Activated naive CD8-positive, alpha-beta T cell treated with anti-CD3 and anti-CD28 coated beads for 36 hours (primary cell): ENCODE measurements around the gene PTPRN2. TPM values are rescaled to one million over a fixed set of nuclear protein-coding genes. Genes with fewer than 3 reads are reported as not detected.
A peak's percentile ranks its signal among the peaks of the same experiment; 100 is the strongest.
"Not testable (repeated sequence)": the region's sequence is repeated elsewhere in the genome, so short reads cannot be mapped to it uniquely, and the experiment has no call there.

Experiments
- DNase-seq: peaks from one replicate; pipeline ENCODE4 v3.0.0; 2021
- H3K27ac Mint-ChIP-seq: one replicate; pipeline ENCODE4 v1.8.0; 2022; ENCODE audit warnings: mild to moderate bottlenecking, moderate library complexity, mixed read lengths
- H3K27me3 Mint-ChIP-seq: one replicate; pipeline ENCODE4 v1.8.0; 2022; ENCODE audit warnings: mild to moderate bottlenecking, mixed read lengths
- H3K36me3 Mint-ChIP-seq: one replicate; pipeline ENCODE4 v1.8.0; 2021; ENCODE audit warnings: mild to moderate bottlenecking, mixed read lengths
- H3K4me1 Mint-ChIP-seq: one replicate; pipeline ENCODE4 v1.8.0; 2021; ENCODE audit warnings: mixed read lengths
- H3K4me3 Mint-ChIP-seq: one replicate; pipeline ENCODE4 v1.8.0; 2022; ENCODE audit warnings: mild to moderate bottlenecking, moderate library complexity, mixed read lengths
- H3K9me3 Mint-ChIP-seq: one replicate; pipeline ENCODE4 v1.8.0; 2022; ENCODE audit warnings: mixed read lengths
- total RNA-seq, 2 experiments: library from RNA; stranded (reverse); gene quantifications; one replicate each; pipeline ENCODE4 v1.2.3, GENCODE V29; 2021

PTPRN2 gene
- total RNA-seq, 2 experiments from 2014 or later: 0.72 to 0.74 TPM

DNA sequence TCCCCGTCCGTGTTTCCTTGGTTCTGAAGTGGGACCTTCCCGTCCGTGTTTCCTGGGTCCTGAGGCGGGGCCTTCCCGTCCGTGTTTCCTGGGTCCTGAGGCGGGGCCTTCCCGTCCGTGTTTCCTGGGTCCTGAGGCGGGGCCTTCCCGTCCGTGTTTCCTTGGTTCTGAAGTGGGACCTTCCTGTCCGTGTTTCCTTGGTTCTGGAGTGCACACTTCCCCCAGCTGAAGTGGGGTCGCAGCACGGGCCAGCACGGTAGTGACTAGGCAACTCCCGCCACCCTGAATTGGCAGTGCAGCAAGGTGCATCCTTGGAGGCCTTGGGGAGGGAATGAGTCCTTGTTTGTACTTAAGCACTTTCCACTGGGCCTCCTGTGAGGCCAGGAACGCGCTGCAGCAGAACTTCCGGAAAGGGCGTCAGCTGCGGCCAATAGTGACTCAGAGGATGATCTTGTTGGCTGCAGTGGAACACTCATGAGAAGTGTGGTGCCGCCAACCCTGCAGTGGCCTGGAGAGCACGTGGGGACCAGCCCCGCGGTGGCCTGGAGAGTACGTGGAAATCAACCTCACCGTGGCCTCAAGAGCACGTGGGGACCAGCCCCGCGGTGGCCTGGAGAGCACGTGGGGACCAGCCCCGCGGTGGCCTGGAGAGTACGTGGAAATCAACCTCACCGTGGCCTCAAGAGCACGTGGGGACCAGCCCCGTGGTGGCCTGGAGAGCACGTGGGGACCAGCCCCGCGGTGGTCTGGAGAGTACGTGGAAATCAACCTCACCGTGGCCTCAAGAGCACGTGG is 685.6 kb downstream of the PTPRN2 start:
- not testable (repeated sequence) for H3K36me3 Mint-ChIP-seq, H3K27me3 Mint-ChIP-seq, H3K4me1 Mint-ChIP-seq, H3K27ac Mint-ChIP-seq, DNase-seq, H3K9me3 Mint-ChIP-seq, H3K4me3 Mint-ChIP-seq

DNA sequence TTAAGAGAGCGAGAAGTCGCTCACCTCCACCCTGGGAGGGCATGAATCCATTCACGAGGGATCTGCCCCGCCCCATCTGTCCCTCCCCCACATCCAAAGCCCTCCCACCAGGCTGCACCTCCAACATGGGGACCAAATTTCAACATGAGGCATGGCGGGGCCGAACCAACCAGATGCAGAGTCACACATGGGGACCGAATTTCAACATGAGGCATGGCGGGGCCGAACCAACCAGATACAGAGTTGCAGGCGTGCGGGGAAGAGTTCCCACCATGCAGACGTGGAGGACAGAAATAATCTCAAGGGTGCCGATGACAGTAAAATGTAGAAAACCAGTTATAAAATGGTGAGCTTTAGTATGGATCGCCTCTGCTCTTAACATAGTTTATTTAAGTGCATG is 686.5 kb downstream of the PTPRN2 start:
- DNase-seq: no peak
- Mint-ChIP-seq H3K4me1 (no peaks in the 10 kb centered on the region), H3K4me3 (no peak overlapping the region), H3K27me3 (no peaks in the 10 kb centered on the region), H3K27ac (no peak overlapping the region), H3K36me3 (no peaks in the 10 kb centered on the region), H3K9me3 (no peaks in the 10 kb centered on the region)

DNA sequence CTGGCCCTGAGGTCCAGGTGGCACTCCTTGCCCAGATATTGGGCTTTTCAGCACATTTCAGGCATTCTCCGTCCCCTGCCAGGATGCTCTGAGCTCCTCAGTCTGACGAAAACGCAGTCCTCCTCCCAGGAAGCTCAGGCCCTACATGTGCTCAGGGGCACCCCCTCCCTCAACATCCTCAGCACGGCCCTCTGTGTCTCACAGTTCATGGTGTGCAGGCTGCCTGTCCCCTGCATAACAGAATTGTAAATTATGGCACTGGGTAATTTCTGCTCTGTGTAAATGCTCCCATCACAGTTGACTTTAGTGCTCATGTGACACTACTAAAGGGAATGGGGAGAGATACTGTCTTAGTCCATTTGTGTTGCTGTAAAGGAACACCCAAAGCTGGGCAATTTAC is 687.1 kb downstream of the PTPRN2 start:
- Mint-ChIP-seq H3K9me3 (no peaks in the 10 kb centered on the region), H3K36me3 (no peaks in the 10 kb centered on the region), H3K27me3 (no peaks in the 10 kb centered on the region), H3K4me3 (no peak overlapping the region), H3K4me1 (no peaks in the 10 kb centered on the region), H3K27ac (no peak overlapping the region)
- DNase-seq: no peak

DNA sequence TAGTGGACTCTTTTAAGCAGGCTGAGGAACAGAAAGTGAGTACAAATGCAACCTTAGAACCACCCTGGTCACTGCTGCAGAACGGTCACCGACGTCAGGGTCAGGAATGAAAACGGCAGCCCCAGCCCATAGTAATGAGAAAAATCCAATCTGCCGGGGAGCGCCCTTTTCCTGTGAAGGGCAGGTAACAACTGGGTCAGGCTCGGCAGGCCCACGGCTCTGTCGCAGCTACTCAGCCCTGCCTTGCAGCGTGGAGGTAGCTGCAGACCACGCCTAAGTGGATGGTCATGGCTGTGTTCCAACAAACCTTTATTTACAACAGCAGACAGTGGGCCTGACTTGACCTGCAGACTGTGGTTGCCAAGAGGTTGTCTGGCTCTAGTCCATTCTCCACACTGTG is 687.6 kb downstream of the PTPRN2 start:
- Mint-ChIP-seq H3K4me1 (no peaks in the 10 kb centered on the region), H3K27ac (no peak overlapping the region), H3K27me3 (no peaks in the 10 kb centered on the region), H3K9me3 (no peaks in the 10 kb centered on the region), H3K4me3 (no peak overlapping the region), H3K36me3 (no peaks in the 10 kb centered on the region)
- no peak for DNase-seq

DNA sequence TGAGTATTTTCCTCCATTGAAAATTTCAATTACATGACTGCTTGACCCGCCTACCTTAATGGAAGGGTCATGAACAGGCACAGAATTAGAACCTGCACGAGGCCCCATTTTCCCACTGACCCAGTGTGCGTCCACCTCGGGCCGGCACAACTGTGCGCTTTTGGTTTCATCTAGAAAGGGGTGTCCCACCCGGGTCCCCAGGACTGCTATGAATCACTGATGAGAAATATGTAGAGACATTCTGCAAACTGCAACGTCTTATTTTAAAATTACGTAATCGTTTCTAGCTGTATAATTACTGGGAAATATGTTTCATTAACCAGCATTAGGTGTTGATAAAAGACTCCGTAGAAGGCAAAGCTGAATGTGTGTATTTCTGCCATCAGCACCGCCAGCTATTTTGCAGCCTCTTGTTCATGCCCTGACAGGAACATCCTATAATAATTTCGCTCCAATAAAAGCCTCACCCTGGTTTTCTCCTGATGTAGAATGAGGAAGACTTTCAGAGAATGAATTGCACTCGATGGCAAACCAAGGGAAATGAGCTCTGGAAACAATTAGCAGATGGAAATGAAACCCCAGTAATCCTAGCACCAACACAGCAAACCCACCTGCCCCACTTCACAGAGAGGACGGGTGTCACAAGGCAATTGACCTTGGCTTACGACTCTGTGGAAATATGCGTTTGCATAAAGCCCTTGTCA is 688.7 kb downstream of the PTPRN2 start:
- H3K36me3 Mint-ChIP-seq: no peaks in the 10 kb centered on the region
- H3K27me3 Mint-ChIP-seq: no peaks in the 10 kb centered on the region
- H3K27ac Mint-ChIP-seq: no peak overlapping the region
- DNase-seq: no peak
- H3K4me1 Mint-ChIP-seq: no peaks in the 10 kb centered on the region
- no peaks in the 10 kb centered on the region for H3K9me3 Mint-ChIP-seq
- no peak overlapping the region for H3K4me3 Mint-ChIP-seq

DNA sequence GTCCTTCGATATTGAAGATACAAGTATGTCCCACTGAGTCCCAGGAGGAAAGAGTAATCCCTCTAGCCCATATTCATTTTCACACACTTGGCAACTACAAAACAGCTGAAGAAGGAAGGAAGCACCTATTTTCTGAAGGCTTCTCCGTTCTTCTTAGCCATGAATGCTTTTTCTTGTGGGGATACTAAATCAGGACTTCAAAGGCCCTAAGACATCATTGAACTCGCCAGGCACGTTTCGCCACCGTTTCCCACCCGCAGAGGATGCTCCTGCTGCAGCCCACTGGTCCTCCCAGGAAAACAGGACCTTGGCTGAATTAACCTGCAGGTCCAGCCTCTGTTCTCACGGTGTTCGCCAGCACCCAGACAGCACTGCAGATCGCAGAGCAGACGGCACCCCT is 689.4 kb downstream of the PTPRN2 start:
- Mint-ChIP-seq H3K4me1 (no peaks in the 10 kb centered on the region), H3K9me3 (no peaks in the 10 kb centered on the region), H3K27me3 (no peaks in the 10 kb centered on the region), H3K27ac (no peak overlapping the region), H3K4me3 (no peak overlapping the region), H3K36me3 (no peaks in the 10 kb centered on the region)
- no peak for DNase-seq

DNA sequence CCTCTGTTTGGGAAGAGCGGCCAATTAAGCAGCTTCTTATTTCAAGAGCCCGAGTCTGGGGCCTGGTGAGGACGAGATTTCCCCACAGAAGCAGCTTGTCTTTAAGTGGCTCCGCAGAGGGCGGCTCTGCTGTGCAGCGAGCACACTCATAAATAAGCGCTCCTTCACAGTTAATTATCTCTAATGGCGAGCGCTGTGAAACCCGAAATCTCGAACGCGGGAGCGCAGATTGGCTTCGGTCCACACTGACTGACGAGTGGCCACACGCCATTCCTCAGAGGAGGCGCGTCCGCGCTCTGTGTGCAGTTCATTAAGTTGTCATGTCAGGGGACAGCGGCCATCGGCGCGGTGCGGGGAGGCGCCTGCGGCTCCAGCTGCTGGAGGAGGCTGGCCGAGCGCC is 689.9 kb downstream of the PTPRN2 start:
- Mint-ChIP-seq H3K4me3 (no peak overlapping the region), H3K4me1 (no peaks in the 10 kb centered on the region), H3K9me3 (no peaks in the 10 kb centered on the region), H3K27ac (no peak overlapping the region), H3K36me3 (no peaks in the 10 kb centered on the region), H3K27me3 (no peaks in the 10 kb centered on the region)
- DNase-seq: no peak

DNA sequence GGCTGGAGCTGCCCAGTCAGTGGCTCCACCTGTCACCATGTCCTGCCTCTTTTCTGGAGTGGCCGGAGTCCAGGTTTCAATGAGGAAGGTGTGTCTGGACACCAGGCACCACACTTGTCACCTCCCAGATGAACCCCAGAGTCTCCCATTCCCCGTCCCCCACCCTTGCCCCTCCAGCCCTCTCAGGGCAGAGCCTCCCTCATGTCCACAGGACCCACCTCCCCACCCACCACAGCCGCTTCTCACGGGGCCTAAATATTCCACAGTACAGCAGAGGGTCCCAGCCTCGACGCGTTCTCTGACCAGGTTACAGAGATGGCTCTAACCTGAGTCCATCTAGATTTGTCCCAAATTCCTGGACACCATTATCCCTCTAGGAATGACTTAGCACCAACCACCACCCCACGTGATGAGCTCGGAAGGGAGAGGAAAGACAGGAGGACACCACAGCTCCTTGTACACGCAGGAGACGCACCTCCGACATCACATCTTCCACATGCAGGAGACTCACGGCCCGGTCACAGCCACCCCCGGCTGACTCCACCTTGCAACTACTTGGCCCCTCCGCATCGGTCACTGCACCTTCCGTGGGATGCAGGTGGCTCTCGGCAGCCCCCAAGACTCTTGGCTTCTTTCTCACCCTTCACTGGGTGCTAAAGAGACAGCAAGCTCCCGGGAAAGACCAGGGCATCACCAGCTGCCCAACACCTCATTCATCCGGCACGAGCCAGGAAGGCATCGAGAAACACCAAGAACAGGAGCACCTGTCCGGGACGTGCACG is 690.7 kb downstream of the PTPRN2 start:
- H3K9me3 Mint-ChIP-seq: no peaks in the 10 kb centered on the region
- no peak overlapping the region for H3K4me3 Mint-ChIP-seq
- no peak for DNase-seq
- H3K36me3 Mint-ChIP-seq: no peaks in the 10 kb centered on the region
- H3K27ac Mint-ChIP-seq: no peak overlapping the region
- H3K4me1 Mint-ChIP-seq: no peaks in the 10 kb centered on the region
- H3K27me3 Mint-ChIP-seq: no peaks in the 10 kb centered on the region

DNA sequence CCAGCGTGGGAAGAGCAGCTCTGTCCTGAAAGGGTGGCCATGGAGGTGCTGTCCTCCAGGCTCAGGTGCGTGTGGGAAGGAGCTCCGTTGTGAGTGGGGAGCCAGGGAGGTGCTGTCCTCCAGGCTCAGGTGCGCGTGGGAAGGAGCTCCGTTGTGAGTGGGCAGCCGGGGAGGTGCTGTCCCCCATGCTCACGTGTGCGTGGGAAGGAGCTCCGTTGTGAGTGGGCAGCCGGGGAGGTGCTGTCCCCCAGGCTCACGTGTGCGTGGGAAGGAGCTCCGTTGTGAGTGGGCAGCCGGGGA is 691.3 kb downstream of the PTPRN2 start:
- not testable (repeated sequence) for H3K27me3 Mint-ChIP-seq, H3K36me3 Mint-ChIP-seq, H3K4me1 Mint-ChIP-seq, DNase-seq, H3K4me3 Mint-ChIP-seq, H3K9me3 Mint-ChIP-seq, H3K27ac Mint-ChIP-seq

DNA sequence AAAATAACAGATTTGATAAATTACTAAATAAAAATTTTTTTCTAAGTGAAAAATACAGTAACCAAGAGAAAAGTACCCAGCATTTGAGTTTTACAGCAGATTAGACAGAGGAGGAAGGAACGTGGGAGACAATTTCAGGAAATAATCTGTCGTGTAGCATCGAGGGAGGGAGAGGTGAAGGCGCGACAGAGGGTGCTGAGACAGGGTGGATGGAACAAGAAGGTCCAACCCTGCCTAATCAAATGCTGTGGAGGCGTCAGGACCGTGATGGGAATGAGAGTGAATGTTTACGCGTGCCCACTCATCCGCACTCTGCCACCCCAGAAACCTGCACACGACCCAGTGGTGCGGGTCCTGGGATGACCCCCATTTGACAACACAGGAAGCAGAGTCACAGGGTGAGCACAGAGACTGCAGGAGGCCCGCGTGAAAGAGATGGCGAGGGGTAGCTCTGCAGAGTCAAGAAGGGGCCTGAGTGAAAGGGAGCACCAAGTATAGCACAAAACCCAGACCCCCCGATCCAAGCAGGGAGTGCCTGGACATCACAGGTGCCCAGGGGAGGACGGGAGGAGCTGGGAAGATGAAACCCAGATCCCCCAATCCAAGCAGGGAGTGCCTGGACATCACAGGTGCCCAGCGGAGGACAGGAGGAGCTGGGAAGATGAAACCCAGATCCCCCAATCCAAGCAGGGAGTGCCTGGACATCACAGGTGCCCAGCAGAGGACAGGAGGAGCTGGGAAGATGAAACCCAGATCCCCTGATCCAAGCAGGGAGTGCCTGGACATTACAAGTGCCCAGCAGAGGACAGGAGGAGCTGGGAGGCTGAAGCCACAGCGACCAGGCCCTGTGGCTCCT is 691.9 kb downstream of the PTPRN2 start:
- H3K9me3 Mint-ChIP-seq: no peaks in the 10 kb centered on the region
- no peaks in the 10 kb centered on the region for H3K36me3 Mint-ChIP-seq
- no peak overlapping the region for H3K4me3 Mint-ChIP-seq
- peaks cover 8% of the 10 kb centered on the region for H3K4me1 Mint-ChIP-seq
- H3K27ac Mint-ChIP-seq: no peak overlapping the region
- no peaks in the 10 kb centered on the region for H3K27me3 Mint-ChIP-seq
- DNase-seq: no peak

DNA sequence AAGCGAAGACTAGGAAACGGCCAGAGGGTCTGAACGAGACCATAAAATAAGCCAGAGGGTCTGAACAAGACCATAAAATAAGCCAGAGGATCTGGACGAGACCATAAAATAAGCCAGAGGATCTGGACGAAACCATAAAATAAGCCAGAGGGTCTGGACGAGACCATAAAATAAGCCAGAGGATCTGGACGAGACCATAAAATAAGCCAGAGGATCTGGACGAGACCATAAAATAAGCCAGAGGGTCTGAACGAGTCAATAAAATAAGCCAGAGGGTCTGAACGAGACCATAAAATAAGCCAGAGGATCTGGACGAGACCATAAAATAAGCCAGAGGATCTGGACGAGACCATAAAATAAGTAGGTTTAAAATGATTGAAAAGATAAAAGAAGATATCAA is 692.5 kb downstream of the PTPRN2 start:
- not testable (repeated sequence) for H3K27me3 Mint-ChIP-seq, DNase-seq, H3K4me3 Mint-ChIP-seq, H3K36me3 Mint-ChIP-seq, H3K27ac Mint-ChIP-seq, H3K9me3 Mint-ChIP-seq
- peaks cover 11% of the 10 kb centered on the region for H3K4me1 Mint-ChIP-seq

DNA sequence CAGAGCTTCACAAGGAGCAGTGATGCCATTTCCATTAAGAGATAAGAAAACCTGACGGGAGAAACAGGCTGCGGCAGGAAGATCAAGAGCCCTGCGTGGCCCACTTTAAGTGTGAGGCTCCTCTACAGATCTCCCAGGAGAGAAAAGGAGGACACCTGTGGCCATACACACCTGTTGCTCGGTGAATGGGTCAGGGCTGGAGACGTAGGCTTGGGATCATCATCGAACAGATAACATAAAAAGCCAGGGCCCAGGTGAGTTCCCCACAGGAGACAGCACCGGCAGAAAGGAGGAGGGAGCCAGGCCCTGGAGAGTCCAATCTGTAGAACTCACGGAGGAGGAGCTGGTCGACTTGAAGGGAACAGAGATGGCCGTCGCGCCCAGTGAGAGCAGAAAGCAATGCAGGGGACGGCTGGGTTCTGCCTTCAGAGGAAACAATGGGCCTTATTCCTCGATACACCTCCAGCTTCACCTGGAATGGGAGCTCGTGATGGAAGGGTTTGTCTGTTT is 694.0 kb downstream of the PTPRN2 start:
- no peaks in the 10 kb centered on the region for H3K36me3 Mint-ChIP-seq
- no peak overlapping the region for H3K4me3 Mint-ChIP-seq
- no peaks in the 10 kb centered on the region for H3K9me3 Mint-ChIP-seq
- peaks cover 14% of the 10 kb centered on the region for H3K4me1 Mint-ChIP-seq
- no peaks in the 10 kb centered on the region for H3K27me3 Mint-ChIP-seq
- DNase-seq: no peak
- no peak overlapping the region for H3K27ac Mint-ChIP-seq

DNA sequence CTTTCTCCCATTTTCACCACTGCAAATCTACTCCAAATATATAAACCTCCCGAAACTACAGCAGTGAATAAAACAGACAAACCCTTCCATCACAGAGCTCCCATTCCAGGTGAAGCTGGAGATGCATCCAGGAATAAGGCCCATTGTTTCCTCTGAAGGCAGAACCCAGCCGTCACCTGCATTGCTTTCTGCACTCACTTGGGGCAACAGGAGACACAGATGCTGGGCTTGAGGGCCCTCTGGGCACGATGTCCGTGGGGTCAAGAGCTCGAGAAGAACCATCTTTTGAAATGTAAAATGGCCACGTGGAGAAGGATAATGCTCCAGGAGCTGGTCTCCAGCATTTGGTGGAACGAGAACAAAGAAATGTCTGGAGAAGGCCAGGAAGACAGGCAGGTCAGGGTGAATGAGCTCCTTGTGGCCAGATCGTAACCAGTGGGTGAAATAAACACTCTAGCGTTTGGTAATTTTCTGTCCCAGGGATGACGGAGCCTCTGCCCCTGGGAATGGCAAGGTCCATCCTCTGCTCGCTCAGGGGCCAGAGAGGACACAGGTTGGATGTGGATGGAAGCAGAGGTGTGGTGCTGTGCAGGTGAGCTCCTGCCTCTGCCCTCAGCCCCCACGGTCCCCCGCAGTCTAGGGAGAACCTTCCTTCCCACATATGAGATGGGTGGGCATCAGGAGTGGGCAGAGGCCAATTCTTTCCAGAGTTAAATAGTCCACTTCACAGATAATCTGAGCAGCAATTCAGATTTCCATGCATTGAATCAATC is 694.7 kb downstream of the PTPRN2 start:
- H3K4me1 Mint-ChIP-seq: peaks cover 14% of the 10 kb centered on the region
- H3K27me3 Mint-ChIP-seq: no peaks in the 10 kb centered on the region
- DNase-seq: no peak
- H3K4me3 Mint-ChIP-seq: no peak overlapping the region
- no peaks in the 10 kb centered on the region for H3K9me3 Mint-ChIP-seq
- H3K36me3 Mint-ChIP-seq: no peaks in the 10 kb centered on the region
- no peak overlapping the region for H3K27ac Mint-ChIP-seq

DNA sequence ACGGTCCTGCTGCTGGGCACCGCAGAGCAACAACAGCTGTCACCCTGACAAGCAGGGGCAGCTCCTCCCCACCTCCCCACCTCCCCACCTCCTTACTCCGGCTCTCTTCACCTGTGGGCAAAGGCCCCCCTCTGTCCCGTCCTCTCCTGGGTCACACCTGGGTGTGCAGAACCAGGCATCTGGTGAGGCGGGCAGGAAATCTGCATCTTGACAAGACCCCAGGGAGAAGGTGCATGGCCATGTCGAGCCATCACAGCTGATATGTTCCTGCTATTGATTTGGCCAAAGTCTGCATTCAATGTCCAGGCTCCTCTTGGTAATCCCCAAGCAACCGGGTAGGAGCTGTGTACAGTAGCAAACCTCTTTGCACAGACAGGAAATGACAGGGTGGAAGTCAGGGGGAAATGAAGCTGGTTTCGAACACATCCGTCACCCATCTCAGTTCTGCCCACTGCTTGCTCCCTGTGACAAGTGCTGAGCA is 696.7 kb downstream of the PTPRN2 start:
- peak; percentile 11 for DNase-seq
- Mint-ChIP-seq H3K27ac (no peak overlapping the region), H3K4me1 (peaks cover 16% of the 10 kb centered on the region), H3K4me3 (no peak overlapping the region), H3K36me3 (no peaks in the 10 kb centered on the region), H3K27me3 (no peaks in the 10 kb centered on the region), H3K9me3 (no peaks in the 10 kb centered on the region)
